HCT116 (cell line): ENCODE data around the gene JSRP1. TPM values are rescaled to one million over a fixed set of nuclear protein-coding genes. Genes with fewer than 3 reads are reported as not detected.

Source experiments
- ATAC-seq: fragments of 200-7000 bp; cut with Tn5 transposase; 2 replicates; pipeline ENCODE4 v1.9.1; 2020; ENCODE audit warnings: mild to moderate bottlenecking, moderate library complexity
- BruUV-seq: library from RNA; stranded (reverse); fragments of 400-500 nt; replicated peaks from 2 replicates; lab custom pipeline; 2021; lab: Mats Ljungman, UMichigan
- CTCF ChIA-PET: fragments of 300-600 bp; sonication (Branson Sonifier 250); formaldehyde crosslinking; loops from one replicate; lab custom pipeline; 2021; ENCODE audit warnings: antibody characterized with exemption; lab: Charles Lee
- POLR2A ChIA-PET: fragments of 300-600, 350-600 bp; sonication (Branson Sonifier 250); formaldehyde crosslinking; loops from one replicate; lab custom pipeline; 2021; ENCODE audit warnings: antibody characterized with exemption; lab: Charles Lee
- RAD21 ChIA-PET, 2 experiments: fragments of 300-600 bp; sonication (Branson Sonifier 250); formaldehyde crosslinking; loops; one replicate each; lab custom pipeline; 2023; ENCODE audit warnings: low total read pairs in 2 of 2; ENCODE audit not compliant: uncharacterized antibody in 2 of 2, unreplicated experiment in 2 of 2, low non-redundant PET in 1 of 2; lab: Charles Lee
- DNase-seq: peaks from one replicate; pipeline ENCODE4 v3.0.0-alpha.2; 2010; ENCODE audit warnings: low read depth, low spot score
- H2AFZ ChIP-seq: fragments of 200-600 bp; shearing (Covaris generic), sonication (generic); 2 replicates; pipeline ENCODE4 v1.6.1; 2017; ENCODE audit warnings: low read depth, mixed run types, mixed read lengths, antibody characterized with exemption, low read length; ENCODE audit not compliant: poor library complexity, severe bottlenecking
- H3K27ac ChIP-seq: 2 replicates; pipeline ENCODE4 v1.5.1; 2012; ENCODE audit warnings: low read depth, low read length
- H3K27me3 ChIP-seq: fragments of 200-600 bp; sonication (generic); 2 replicates; pipeline ENCODE4 v1.6.1; 2016; ENCODE audit warnings: mixed run types, low read length, mixed read lengths; ENCODE audit not compliant: insufficient read depth
- H3K36me3 ChIP-seq, 2 experiments: fragments of 200-500 bp in 1 of 2; fragments of 200-600 bp in 1 of 2; sonication (Bioruptor generic) in 1 of 2; sonication (generic) in 1 of 2; 2 replicates each; pipeline versions ENCODE4 v1.5.1 to v1.6.1; 2014 to 2016; ENCODE audit warnings: low read length in 2 of 2, inconsistent platforms in 1 of 2, mixed read lengths in 1 of 2, mixed run types in 1 of 2; ENCODE audit not compliant: insufficient read depth in 2 of 2, control insufficient read depth in 1 of 2
- H3K4me1 ChIP-seq, 2 experiments: fragments of 200-600 bp in 1 of 2; sonication (generic) in 1 of 2; 2 replicates each; pipeline versions ENCODE4 v1.5.1 to v1.6.1; 2012 to 2017; ENCODE audit warnings: low read length in 2 of 2, inconsistent platforms in 1 of 2, mild to moderate bottlenecking in 1 of 2, mixed read lengths in 1 of 2, mixed run types in 1 of 2, moderate library complexity in 1 of 2; ENCODE audit not compliant: insufficient read depth in 2 of 2, control insufficient read depth in 1 of 2
- H3K4me2 ChIP-seq: fragments of 200-600 bp; sonication (generic); 2 replicates; pipeline ENCODE4 v1.6.1; 2017; ENCODE audit warnings: mixed run types, low read length, mixed read lengths
- H3K4me3 ChIP-seq, 2 experiments: fragments of 200-600 bp in 1 of 2; sonication (generic) in 1 of 2; replicated peaks in 1 of 2; 2 replicates each; pipeline ENCODE4 v1.5.1; 2011 to 2016; ENCODE audit warnings: low read length in 2 of 2, control low read depth in 1 of 2, low read depth in 1 of 2, mild to moderate bottlenecking in 1 of 2, mixed read lengths in 1 of 2, mixed run types in 1 of 2
- H3K79me2 ChIP-seq: fragments of 200-600 bp; sonication (generic); 2 replicates; pipeline ENCODE4 v1.6.1; 2017; ENCODE audit warnings: mild to moderate bottlenecking, mixed run types, low read length, moderate library complexity, mixed read lengths; ENCODE audit not compliant: insufficient read depth
- H3K9ac ChIP-seq: fragments of 200-600 bp; sonication (generic); 2 replicates; pipeline ENCODE4 v1.6.1; 2016; ENCODE audit warnings: low read length, mixed read lengths
- H3K9me2 ChIP-seq: fragments of 200-600 bp; sonication (generic), shearing (Covaris generic); 2 replicates; pipeline ENCODE4 v1.6.1; 2017; ENCODE audit warnings: mixed run types, mild to moderate bottlenecking, moderate library complexity; ENCODE audit not compliant: insufficient read depth
- H3K9me3 ChIP-seq, 2 experiments: fragments of 200-500 bp in 1 of 2; fragments of 200-600 bp in 1 of 2; sonication (Bioruptor generic) in 1 of 2; sonication (generic) in 1 of 2; 2 replicates each; pipeline ENCODE4 v1.6.1; 2014 to 2017; ENCODE audit warnings: low read length in 2 of 2, mixed read lengths in 2 of 2, inconsistent platforms in 1 of 2, low read depth in 1 of 2, mild to moderate bottlenecking in 1 of 2, mixed run types in 1 of 2, moderate library complexity in 1 of 2; ENCODE audit not compliant: control insufficient read depth in 1 of 2, insufficient read depth in 1 of 2
- H4K20me1 ChIP-seq: fragments of 200-600 bp; sonication (generic), shearing (Covaris generic); 2 replicates; pipeline ENCODE4 v1.6.1; 2017; ENCODE audit warnings: mixed run types, mild to moderate bottlenecking, moderate library complexity; ENCODE audit not compliant: insufficient read depth
- CBX3 ChIP-seq: IDR thresholded peaks from 2 replicates; pipeline ENCODE4 v1.6.1; 2012; ENCODE audit warnings: low read depth
- CEBPB ChIP-seq: IDR thresholded peaks from 2 replicates; pipeline ENCODE4 v1.6.1; 2012; ENCODE audit warnings: low read depth
- EGR1 ChIP-seq: IDR thresholded peaks from 2 replicates; pipeline ENCODE4 v1.6.1; 2012; ENCODE audit warnings: low read depth
- EZH2 ChIP-seq: fragments of 200-600 bp; sonication (generic); IDR thresholded peaks from 2 replicates; pipeline ENCODE4 v1.6.1; 2017; ENCODE audit warnings: antibody characterized with exemption, mixed run types
- FOSL1 ChIP-seq: IDR thresholded peaks from 2 replicates; pipeline ENCODE4 v1.6.1; 2012; ENCODE audit warnings: low read depth
- RAD21 ChIP-seq: IDR thresholded peaks from 2 replicates; pipeline ENCODE4 v1.6.1; 2012; ENCODE audit warnings: low read depth, mild to moderate bottlenecking
- SIN3A ChIP-seq: IDR thresholded peaks from 2 replicates; pipeline ENCODE4 v1.6.1; 2012; ENCODE audit warnings: low read depth
- SP1 ChIP-seq: IDR thresholded peaks from 2 replicates; pipeline ENCODE4 v1.6.1; 2012; ENCODE audit warnings: low read depth
- intact Hi-C: fragments of 100-400 bp; cut with micrococcal nuclease; formaldehyde crosslinking; loops from 2 replicates; pipeline ENCODE4 v1.10.0; 2022
- total RNA-seq: library from RNA; stranded (reverse); gene quantifications from one replicate; pipeline ENCODE4 v1.2.1, GENCODE V29; 2021; ENCODE audit not compliant: unreplicated experiment

Gene JSRP1
- total RNA-seq, 1 experiment from 2014 or later, result 0.30 TPM

DNA sequence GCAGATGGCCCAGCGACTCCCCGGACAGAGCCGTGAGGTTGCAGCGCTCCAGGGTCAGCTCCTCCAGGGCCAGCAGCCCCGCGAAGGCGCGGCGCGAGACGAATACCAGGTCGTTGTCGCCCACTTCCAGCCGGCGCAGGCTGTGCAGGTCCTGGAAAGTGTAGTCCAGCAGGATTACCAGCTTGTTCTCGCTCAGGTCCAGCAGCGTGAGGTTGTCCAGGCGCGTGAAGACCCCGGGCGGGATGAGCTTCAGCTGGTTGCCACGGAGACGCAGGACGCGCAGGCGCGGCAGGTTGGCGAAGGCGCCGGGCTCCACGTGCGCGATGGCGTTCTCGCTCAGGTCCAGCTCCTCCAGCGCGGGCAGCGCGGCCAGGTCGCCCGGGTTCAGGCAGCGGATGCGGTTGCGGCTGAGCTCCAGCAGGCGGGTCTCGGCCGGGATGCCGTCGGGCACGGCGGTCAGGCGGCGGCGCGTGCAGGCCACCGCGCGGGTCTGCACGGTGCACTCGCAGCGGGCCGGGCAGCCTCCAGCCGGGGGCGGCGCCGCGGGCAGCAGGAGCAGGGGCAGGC, 35.1 kb upstream of the JSRP1 start (continued):
- no peak for TF ChIP-seq SIN3A
- no peak for TF ChIP-seq FOSL1
- TF ChIP-seq EGR1, result no peak
- TF ChIP-seq CEBPB, result no peak
- TF ChIP-seq CBX3, result no peak

DNA sequence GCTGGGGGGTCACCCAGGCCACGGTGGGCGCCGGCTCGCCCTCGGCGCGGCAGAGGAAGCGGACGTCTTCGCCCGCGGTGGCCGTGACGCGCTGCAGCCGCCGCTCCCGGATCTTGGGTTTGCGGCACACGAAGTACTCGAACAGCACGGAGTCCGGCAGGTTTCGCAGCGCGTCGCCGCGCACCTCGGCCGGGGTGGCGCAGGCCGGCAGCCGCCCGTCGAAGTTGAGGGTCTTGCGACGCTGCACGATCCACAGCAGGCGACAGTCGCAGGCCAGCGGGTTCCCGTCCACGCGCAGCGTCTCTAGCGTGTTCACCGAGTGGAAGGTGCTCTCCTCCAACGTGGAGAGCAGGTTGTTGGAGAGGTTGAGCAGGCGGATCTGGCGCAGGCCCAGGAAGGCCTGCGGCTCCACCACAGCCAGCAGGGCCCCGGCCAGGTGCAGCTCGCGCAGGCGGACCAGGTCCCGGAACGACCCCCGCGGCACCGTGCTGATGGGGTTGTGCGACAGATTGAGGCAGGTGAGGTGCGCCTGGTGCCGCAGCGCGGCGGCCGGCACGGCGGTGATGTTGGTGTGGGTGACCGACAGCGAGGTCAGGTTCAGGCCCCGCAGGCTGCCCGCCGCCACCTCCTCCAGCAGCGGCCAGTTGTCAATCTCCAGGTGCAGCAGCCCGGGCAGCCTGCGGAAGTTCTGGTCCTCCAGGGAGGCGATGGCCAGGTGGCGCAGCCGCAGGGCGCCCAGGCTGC, 34.4 kb upstream of the JSRP1 start:
- ATAC-seq, result no peak
- Histone ChIP-seq H2AFZ (no peak overlapping the region), H3K9ac (no peak overlapping the region), H4K20me1 (no peaks in the 10 kb centered on the region), H3K27me3 (no peaks in the 10 kb centered on the region), H3K79me2 (no peaks in the 10 kb centered on the region), H3K27ac (no peak overlapping the region), H3K4me3 (no peak overlapping the region), H3K4me1 (no peaks in the 10 kb centered on the region), H3K36me3 (no peaks in the 10 kb centered on the region), H3K9me3 (no peaks in the 10 kb centered on the region), H3K9me2 (no peaks in the 10 kb centered on the region), H3K4me2 (no peak overlapping the region)
- ChIA-PET RAD21 (no interaction called here), CTCF (no interaction called here), POLR2A (no interaction called here)
- intact Hi-C loops, result no loop called here
- no peak for TF ChIP-seq SP1
- no peak for TF ChIP-seq RAD21
- no peak for TF ChIP-seq EZH2
- no peak for DNase-seq
- no TSS peak for BruUV-seq
